ENCODE measurements around the gene EZH2. TPM values are rescaled to one million over a fixed set of nuclear protein-coding genes. Genes with fewer than 3 reads are reported as not detected.

EZH2 gene
- total RNA-seq, 3 donors from 2014 or later (not counting 1 experiment from before 2014, with no cell fraction given), result 33.4 to 42.7 (median 35.8) TPM

DNA sequence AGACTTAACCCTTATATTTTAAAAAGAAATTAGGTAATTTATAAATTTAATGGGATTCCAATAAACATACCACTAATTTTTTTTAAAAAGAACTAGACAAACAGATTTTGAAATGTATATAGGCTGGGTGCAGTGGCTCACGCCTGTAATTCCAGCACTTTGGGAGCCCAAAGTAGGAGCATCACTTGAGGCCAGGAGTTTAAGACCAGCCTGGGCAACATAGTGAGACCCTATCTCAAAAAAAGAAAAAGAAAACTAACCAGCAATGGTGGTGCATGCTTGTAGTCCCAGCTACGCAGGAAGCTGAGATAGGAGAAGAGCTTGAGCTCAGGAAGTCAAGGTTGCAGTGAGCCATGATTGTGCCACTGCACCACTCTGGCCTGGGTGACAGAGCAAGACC is 62.7 kb downstream of the EZH2 start:
- intact Hi-C loops (cut with micrococcal nuclease), result no loop called here
- TF ChIP-seq, protein P1, sequence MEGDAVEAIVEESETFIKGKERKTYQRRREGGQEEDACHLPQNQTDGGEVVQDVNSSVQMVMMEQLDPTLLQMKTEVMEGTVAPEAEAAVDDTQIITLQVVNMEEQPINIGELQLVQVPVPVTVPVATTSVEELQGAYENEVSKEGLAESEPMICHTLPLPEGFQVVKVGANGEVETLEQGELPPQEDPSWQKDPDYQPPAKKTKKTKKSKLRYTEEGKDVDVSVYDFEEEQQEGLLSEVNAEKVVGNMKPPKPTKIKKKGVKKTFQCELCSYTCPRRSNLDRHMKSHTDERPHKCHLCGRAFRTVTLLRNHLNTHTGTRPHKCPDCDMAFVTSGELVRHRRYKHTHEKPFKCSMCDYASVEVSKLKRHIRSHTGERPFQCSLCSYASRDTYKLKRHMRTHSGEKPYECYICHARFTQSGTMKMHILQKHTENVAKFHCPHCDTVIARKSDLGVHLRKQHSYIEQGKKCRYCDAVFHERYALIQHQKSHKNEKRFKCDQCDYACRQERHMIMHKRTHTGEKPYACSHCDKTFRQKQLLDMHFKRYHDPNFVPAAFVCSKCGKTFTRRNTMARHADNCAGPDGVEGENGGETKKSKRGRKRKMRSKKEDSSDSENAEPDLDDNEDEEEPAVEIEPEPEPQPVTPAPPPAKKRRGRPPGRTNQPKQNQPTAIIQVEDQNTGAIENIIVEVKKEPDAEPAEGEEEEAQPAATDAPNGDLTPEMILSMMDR (IDR thresholded peaks at IDR 0.05), result no peak
- Histone ChIP-seq H3K36me3 (ENCODE audit: control insufficient read depth, insufficient read depth, low read length) (peaks cover 18% of the 10 kb centered on the region), H3K27ac (ENCODE audit: low read length) (no peak overlapping the region), H3K4me3 (ENCODE audit: low read length) (no peak overlapping the region), H3K4me1 (ENCODE audit: control insufficient read depth, insufficient read depth, low read length) (no peaks in the 10 kb centered on the region), H3K9me3 (ENCODE audit: control insufficient read depth, insufficient read depth, low read length) (no peaks in the 10 kb centered on the region), H3K27me3 (ENCODE audit: control insufficient read depth, insufficient read depth, low read length) (no peaks in the 10 kb centered on the region)
- DNase-seq, result no peak
- Mint-ChIP-seq H3K9me3 (no peaks in the 10 kb centered on the region), H3K4me1 (no peaks in the 10 kb centered on the region), H3K27ac (no peak overlapping the region), H3K36me3 (peaks cover 7% of the 10 kb centered on the region), H3K27me3 (ENCODE audit: low read depth in 2 of 2) (no peaks in the 10 kb centered on the region), H3K4me3 (no peak overlapping the region)
- no peak for ATAC-seq
- WGBS (ENCODE audit: insufficient coverage), result 100% methylated on average over 2 of the region's 2 CpGs

DNA sequence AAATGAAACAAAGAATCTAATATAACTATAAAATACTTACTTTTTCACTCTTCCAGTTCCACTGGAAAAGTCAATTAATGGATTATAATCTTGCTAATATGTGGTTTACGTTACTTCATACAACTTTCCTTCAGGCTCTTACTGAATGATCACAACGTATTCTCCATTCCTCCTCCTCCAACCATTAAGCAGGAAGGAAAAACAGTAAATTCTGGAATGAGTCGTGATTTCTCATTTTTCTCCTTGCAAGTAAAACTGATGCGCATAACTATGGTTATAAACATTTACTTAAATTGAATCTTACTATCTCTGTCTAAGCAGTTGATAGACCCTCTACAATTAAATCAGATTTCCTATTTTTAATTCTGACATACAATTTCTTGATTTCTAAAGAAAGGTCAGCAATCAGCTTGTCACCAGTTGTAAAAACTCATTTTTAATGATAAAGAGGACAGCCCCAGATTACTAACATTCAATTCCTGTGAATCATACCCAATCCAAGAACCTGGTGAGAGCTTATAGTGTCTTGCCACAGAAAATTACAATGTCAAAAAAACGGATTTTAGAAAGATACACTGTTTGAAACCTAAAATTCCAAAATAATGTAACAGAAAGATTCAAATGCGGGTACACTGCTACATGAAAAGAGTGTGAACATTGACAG is 64.3 kb downstream of the EZH2 start:
- Mint-ChIP-seq H3K9me3 (no peaks in the 10 kb centered on the region), H3K4me1 (no peaks in the 10 kb centered on the region), H3K36me3 (no peaks in the 10 kb centered on the region), H3K27me3 (ENCODE audit: low read depth in 2 of 2) (no peaks in the 10 kb centered on the region), H3K27ac (no peak overlapping the region), H3K4me3 (no peak overlapping the region)
- H3K36me3 ChIP-seq (ENCODE audit: control insufficient read depth, insufficient read depth, low read length), result peaks cover 20% of the 10 kb centered on the region
- TF ChIP-seq, protein P1 (IDR thresholded peaks at IDR 0.05), result no peak
- H3K27me3 ChIP-seq (ENCODE audit: control insufficient read depth, insufficient read depth, low read length), result no peaks in the 10 kb centered on the region
- no peak for ATAC-seq
- intact Hi-C loops (cut with micrococcal nuclease), result no loop called here
- H3K27ac ChIP-seq (ENCODE audit: low read length), result no peak overlapping the region
- no peak for DNase-seq
- 97% methylated on average over 4 of the region's 6 CpGs for WGBS (ENCODE audit: insufficient coverage)
- H3K9me3 ChIP-seq (ENCODE audit: control insufficient read depth, insufficient read depth, low read length), result no peaks in the 10 kb centered on the region
- H3K4me1 ChIP-seq (ENCODE audit: control insufficient read depth, insufficient read depth, low read length), result no peaks in the 10 kb centered on the region
- H3K4me3 ChIP-seq (ENCODE audit: low read length), result no peak overlapping the region

DNA sequence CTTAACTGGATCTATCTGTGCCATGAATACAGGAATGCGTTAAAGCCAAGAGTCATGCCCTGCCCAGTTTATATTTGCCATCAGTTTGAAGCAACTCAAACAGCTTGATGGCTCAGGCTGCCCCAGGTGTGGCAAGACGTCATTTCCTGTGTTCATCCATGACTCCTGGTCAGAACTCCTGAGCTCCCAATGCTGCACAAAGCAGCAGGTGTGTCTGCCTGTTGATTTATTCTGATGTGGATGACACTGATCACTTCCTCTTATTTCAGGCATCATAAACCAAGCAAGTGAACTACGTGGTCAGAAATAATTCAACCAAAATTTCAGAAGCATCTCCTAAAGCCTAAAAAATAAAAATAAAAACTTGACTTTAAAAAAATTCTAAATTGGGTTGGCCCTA is 68.5 kb downstream of the EZH2 start:
- DNase-seq, result no peak
- 65% methylated on average over 3 of the region's 3 CpGs for WGBS (ENCODE audit: insufficient coverage)
- no peaks in the 10 kb centered on the region for H3K27me3 Mint-ChIP-seq (ENCODE audit: low read depth in 2 of 2)
- H3K4me1 Mint-ChIP-seq, result peaks cover 0 to 5% of the 10 kb centered on the region in 2 donors
- H3K36me3 Mint-ChIP-seq, result no peaks in the 10 kb centered on the region
- intact Hi-C loops (cut with micrococcal nuclease), result no loop called here
- Histone ChIP-seq H3K9me3 (ENCODE audit: control insufficient read depth, insufficient read depth, low read length) (no peaks in the 10 kb centered on the region), H3K4me1 (ENCODE audit: control insufficient read depth, insufficient read depth, low read length) (no peaks in the 10 kb centered on the region), H3K36me3 (ENCODE audit: control insufficient read depth, insufficient read depth, low read length) (peaks cover 25% of the 10 kb centered on the region), H3K27ac (ENCODE audit: low read length) (no peak overlapping the region), H3K4me3 (ENCODE audit: low read length) (no peak overlapping the region), H3K27me3 (ENCODE audit: control insufficient read depth, insufficient read depth, low read length) (no peaks in the 10 kb centered on the region)
- no peak overlapping the region for H3K4me3 Mint-ChIP-seq
- TF ChIP-seq, protein P1 (IDR thresholded peaks at IDR 0.05), result no peak
- no peaks in the 10 kb centered on the region for H3K9me3 Mint-ChIP-seq
- H3K27ac Mint-ChIP-seq, result no peak overlapping the region
- ATAC-seq, result no peak
